ENCODE data around the gene AK9. TPM values are rescaled to one million over a fixed set of nuclear protein-coding genes. Genes with fewer than 3 reads are reported as not detected.
"Not testable (repeated sequence)": the region's sequence is repeated elsewhere in the genome, so short reads cannot be mapped to it uniquely, and the experiment has no call there.

The AK9 gene
- total RNA-seq, 1 donor from 2014 or later = 4.8 TPM

- peaks cover 2% of the 10 kb centered on the region for H3K36me3 Mint-ChIP-seq (ENCODE audit: low read depth)
- no peaks in the 10 kb centered on the region for H3K4me1 Mint-ChIP-seq
- no peak overlapping the region for H3K4me3 Mint-ChIP-seq
- H3K27ac Mint-ChIP-seq (ENCODE audit: unreplicated experiment) = no peak overlapping the region
- H3K27me3 Mint-ChIP-seq (ENCODE audit: low read depth) = no peaks in the 10 kb centered on the region
- DNase-seq (ENCODE audit: low read depth, low spot score) = no peak
- peaks cover 2% of the 10 kb centered on the region for H3K9me3 Mint-ChIP-seq
- no peak for TF ChIP-seq CTCF (conservative IDR thresholded peaks at IDR 0.05)
These were observed 45.4 kb upstream of the AK9 start for GRCh38 chr6:109736273-109737025.

- H3K9me3 Mint-ChIP-seq; H3K4me1 Mint-ChIP-seq; H3K27me3 Mint-ChIP-seq (ENCODE audit: low read depth); H3K4me3 Mint-ChIP-seq; H3K27ac Mint-ChIP-seq (ENCODE audit: unreplicated experiment); DNase-seq (ENCODE audit: low read depth, low spot score): not testable (repeated sequence)
- H3K36me3 Mint-ChIP-seq (ENCODE audit: low read depth) = peaks cover 16% of the 10 kb centered on the region
These were observed 34.2 kb upstream of the AK9 start for GRCh38 chr6:109725250-109725649.

GRCh38 chr6:109722564-109723254 lies 31.7 kb upstream of the AK9 start:
- Mint-ChIP-seq H3K27ac (ENCODE audit: unreplicated experiment) (peak overlapping the region; percentile 31), H3K27me3 (ENCODE audit: low read depth) (no peaks in the 10 kb centered on the region), H3K4me3 (no peak overlapping the region), H3K36me3 (ENCODE audit: low read depth) (peaks cover 16% of the 10 kb centered on the region), H3K4me1 (no peaks in the 10 kb centered on the region), H3K9me3 (no peaks in the 10 kb centered on the region)
- TF ChIP-seq CTCF (conservative IDR thresholded peaks at IDR 0.05) = no peak
- no peak for DNase-seq (ENCODE audit: low read depth, low spot score)

GRCh38 chr6:109722011-109722410 lies 31.0 kb upstream of the AK9 start:
- no peaks in the 10 kb centered on the region for H3K9me3 Mint-ChIP-seq

GRCh38 chr6:109720311-109720710 lies 29.3 kb upstream of the AK9 start:
- Mint-ChIP-seq H3K4me1 (no peaks in the 10 kb centered on the region), H3K36me3 (ENCODE audit: low read depth) (peaks cover 11% of the 10 kb centered on the region), H3K4me3 (no peak overlapping the region), H3K27ac (ENCODE audit: unreplicated experiment) (no peak overlapping the region), H3K9me3 (no peaks in the 10 kb centered on the region), H3K27me3 (ENCODE audit: low read depth) (no peaks in the 10 kb centered on the region)
- TF ChIP-seq CTCF (conservative IDR thresholded peaks at IDR 0.05) = no peak
- DNase-seq (ENCODE audit: low read depth, low spot score) = no peak

More at GRCh38 chr6:109722011-109722410, 31.0 kb upstream of the AK9 start:
- Mint-ChIP-seq H3K27me3 (ENCODE audit: low read depth) (no peaks in the 10 kb centered on the region), H3K4me3 (no peak overlapping the region), H3K4me1 (no peaks in the 10 kb centered on the region), H3K27ac (ENCODE audit: unreplicated experiment) (no peak overlapping the region), H3K36me3 (ENCODE audit: low read depth) (peaks cover 16% of the 10 kb centered on the region)
- no peak for TF ChIP-seq CTCF (conservative IDR thresholded peaks at IDR 0.05)
- no peak for DNase-seq (ENCODE audit: low read depth, low spot score)

GRCh38 chr6:109718991-109719390 lies 28.0 kb upstream of the AK9 start:
- TF ChIP-seq CTCF (conservative IDR thresholded peaks at IDR 0.05) = no peak
- DNase-seq (ENCODE audit: low read depth, low spot score) = no peak
- no peaks in the 10 kb centered on the region for H3K27me3 Mint-ChIP-seq (ENCODE audit: low read depth)
- no peak overlapping the region for H3K4me3 Mint-ChIP-seq
- H3K4me1 Mint-ChIP-seq = no peaks in the 10 kb centered on the region
- peaks cover 3% of the 10 kb centered on the region for H3K36me3 Mint-ChIP-seq (ENCODE audit: low read depth)
- no peaks in the 10 kb centered on the region for H3K9me3 Mint-ChIP-seq
- H3K27ac Mint-ChIP-seq (ENCODE audit: unreplicated experiment) = no peak overlapping the region

Data from neural crest cell (in vitro differentiated cells).